Epithelial cell of prostate (primary cell): ENCODE data around the gene OAS1.
"Not testable (repeated sequence)": the region's sequence is repeated elsewhere in the genome, so short reads cannot be mapped to it uniquely, and the experiment has no call there.

ENCODE experiments used
- DNase-seq: peaks from one replicate; pipeline ENCODE4 v3.0.0-alpha.2; 2011; ENCODE audit warnings: low read depth, low spot score
- H3K27ac ChIP-seq: fragments of 450-650 bp; 2 replicates; pipeline ENCODE4 v1.5.1; 2017; ENCODE audit warnings: mild to moderate bottlenecking

The OAS1 gene

GRCh38 chr12:112932485-112933128, 25.8 kb downstream of the OAS1 start:
- H3K27ac ChIP-seq: no peak overlapping the region
- no peak for DNase-seq

GRCh38 chr12:112933129-112933505, 26.4 kb downstream of the OAS1 start:
- H3K27ac ChIP-seq: no peak overlapping the region
- DNase-seq: no peak

- DNase-seq: peak; percentile 77
- H3K27ac ChIP-seq: peak overlapping the region; percentile 92
Observed at GRCh38 chr12:112936264-112936663, 29.5 kb downstream of the OAS1 start.

- peak overlapping the region; percentile 92 for H3K27ac ChIP-seq
- DNase-seq: peak; percentile 92
Observed at GRCh38 chr12:112936927-112937326, 30.2 kb downstream of the OAS1 start.

- H3K27ac ChIP-seq: peak within 1 kb of the TSS; percentile 92
- DNase-seq: peak; percentile 33
Observed at GRCh38 chr12:112937741-112938719, 31.3 kb downstream of the OAS1 start, which contains the start of gene OAS3. OAS3 (plus strand) TSS chr12:112938474; CDS start chr12:112938531, 57 bp downstream.

- peak overlapping the region; percentile 92 for H3K27ac ChIP-seq
- DNase-seq: no peak
Observed at GRCh38 chr12:112938751-112939150, 32.0 kb downstream of the OAS1 start.

- no peak overlapping the region for H3K27ac ChIP-seq
- no peak for DNase-seq
Observed at GRCh38 chr12:112939761-112940381, 33.1 kb downstream of the OAS1 start.

- DNase-seq: no peak
- no peak overlapping the region for H3K27ac ChIP-seq
Observed at GRCh38 chr12:112941528-112942335, 35.0 kb downstream of the OAS1 start.

GRCh38 chr12:112942572-112942971, 35.8 kb downstream of the OAS1 start:
- H3K27ac ChIP-seq: no peak overlapping the region

GRCh38 chr12:112944024-112944690, 37.4 kb downstream of the OAS1 start:
- no peak overlapping the region for H3K27ac ChIP-seq
- no peak for DNase-seq

More at GRCh38 chr12:112942572-112942971, 35.8 kb downstream of the OAS1 start:
- no peak for DNase-seq

- no peak for DNase-seq
- H3K27ac ChIP-seq: no peak overlapping the region
Observed at GRCh38 chr12:112945515-112945914, 38.8 kb downstream of the OAS1 start.

- no peak for DNase-seq
- H3K27ac ChIP-seq: no peak overlapping the region
Observed at GRCh38 chr12:112946236-112947000, 39.7 kb downstream of the OAS1 start.

GRCh38 chr12:112947314-112947713, 40.6 kb downstream of the OAS1 start:
- DNase-seq: no peak
- H3K27ac ChIP-seq: no peak overlapping the region

GRCh38 chr12:112947761-112948160, 41.0 kb downstream of the OAS1 start:
- no peak for DNase-seq
- H3K27ac ChIP-seq: no peak overlapping the region

GRCh38 chr12:112948806-112949205, 42.0 kb downstream of the OAS1 start:
- DNase-seq: no peak
- H3K27ac ChIP-seq: no peak overlapping the region

GRCh38 chr12:112950701-112951100, 43.9 kb downstream of the OAS1 start:
- DNase-seq: no peak
- no peak overlapping the region for H3K27ac ChIP-seq

- H3K27ac ChIP-seq: not testable (repeated sequence)
Observed at GRCh38 chr12:112957125-112957524, 50.4 kb downstream of the OAS1 start.

GRCh38 chr12:112961074-112961473, 54.3 kb downstream of the OAS1 start:
- DNase-seq: no peak

More at GRCh38 chr12:112957125-112957524, 50.4 kb downstream of the OAS1 start:
- DNase-seq: not testable (repeated sequence)

GRCh38 chr12:112961536-112961935, 54.8 kb downstream of the OAS1 start:
- DNase-seq: no peak
- no peak overlapping the region for H3K27ac ChIP-seq

More at GRCh38 chr12:112961074-112961473, 54.3 kb downstream of the OAS1 start:
- H3K27ac ChIP-seq: no peak overlapping the region
